ENCODE results near the gene CENPP.

Gene CENPP

GRCh38 chr9:92632641-92633040 lies 306.9 kb downstream of the CENPP start:
- CTCF ChIA-PET, result interaction anchor here (2.5 kb wide), 1 partner anchor 494 kb away, joined by 14 read pairs; no protein-coding TSS in a partner anchor
- no peak for TF ChIP-seq CTCF (conservative IDR thresholded peaks at IDR 0.05; ENCODE audit: low read depth)
- H3K27ac ChIP-seq, result no peak overlapping the region
- no peak for DNase-seq (ENCODE audit: low spot score)
- POLR2A ChIA-PET (ENCODE audit: low non-redundant PET), result no interaction called here

GRCh38 chr9:92633614-92634278 lies 308.0 kb downstream of the CENPP start:
- no peak for TF ChIP-seq CTCF (conservative IDR thresholded peaks at IDR 0.05; ENCODE audit: low read depth)
- no peak overlapping the region for H3K27ac ChIP-seq
- POLR2A ChIA-PET (ENCODE audit: low non-redundant PET), result no interaction called here
- DNase-seq (ENCODE audit: low spot score), result no peak
- CTCF ChIA-PET, result interaction anchor here (0.6 to 2.5 kb wide), 7 partner anchors 13 to 1462 kb away, joined by 3 to 14 read pairs (median 3); no protein-coding TSS in a partner anchor

- CTCF ChIA-PET, result interaction anchor here (0.6 to 2.5 kb wide), 10 partner anchors 14 to 541 kb away, joined by 3 to 14 read pairs (median 6); partner anchors contain the start of gene CENPP
Measured at GRCh38 chr9:92634712-92635605, 309.2 kb downstream of the CENPP start.

GRCh38 chr9:92635760-92636159 lies 310.0 kb downstream of the CENPP start:
- POLR2A ChIA-PET (ENCODE audit: low non-redundant PET), result no interaction called here
- no peak for DNase-seq (ENCODE audit: low spot score)
- TF ChIP-seq CTCF (conservative IDR thresholded peaks at IDR 0.05; ENCODE audit: low read depth), result no peak
- H3K27ac ChIP-seq, result peak overlapping the region; percentile 40
- CTCF ChIA-PET, result interaction anchor here (0.6 to 1.2 kb wide), 5 partner anchors 13 to 542 kb away, joined by 3 to 9 read pairs (median 6); no protein-coding TSS in a partner anchor

More at GRCh38 chr9:92634712-92635605, 309.2 kb downstream of the CENPP start:
- DNase-seq (ENCODE audit: low spot score), result peak; percentile 87
- POLR2A ChIA-PET (ENCODE audit: low non-redundant PET), result interaction anchor here (0.6 kb wide), 1 partner anchor 343 kb away, joined by 5 read pairs; no protein-coding TSS in a partner anchor
- TF ChIP-seq CTCF (conservative IDR thresholded peaks at IDR 0.05; ENCODE audit: low read depth), result peak; percentile 97
- H3K27ac ChIP-seq, result peak overlapping the region; percentile 40

GRCh38 chr9:92636627-92637026 lies 310.9 kb downstream of the CENPP start:
- ChIA-PET POLR2A (ENCODE audit: low non-redundant PET) (no interaction called here), CTCF (interaction anchor here (0.7 kb wide), 2 partner anchors 157 to 301 kb away, joined by 3 to 4 read pairs; no protein-coding TSS in a partner anchor)
- no peak for DNase-seq (ENCODE audit: low spot score)
- TF ChIP-seq CTCF (conservative IDR thresholded peaks at IDR 0.05; ENCODE audit: low read depth), result no peak
- peak overlapping the region; percentile 40 for H3K27ac ChIP-seq

- CTCF ChIA-PET, result no interaction called here
- TF ChIP-seq CTCF (conservative IDR thresholded peaks at IDR 0.05; ENCODE audit: low read depth), result no peak
- POLR2A ChIA-PET (ENCODE audit: low non-redundant PET), result no interaction called here
- H3K27ac ChIP-seq, result peak overlapping the region; percentile 36
- DNase-seq (ENCODE audit: low spot score), result no peak
Measured at GRCh38 chr9:92637326-92637725, 311.6 kb downstream of the CENPP start.
